Thyroid gland (tissue), 4 donors: ENCODE results near the gene ORM2. TPM values are rescaled to one million over a fixed set of nuclear protein-coding genes. Genes with fewer than 3 reads are reported as not detected.
A peak's percentile ranks its signal among the peaks of the same experiment; 100 is the strongest.

Experiments
- DNase-seq, 2 donors: peaks; one replicate each; pipeline ENCODE4 v3.0.0-alpha.2; 2019
- H3K27ac ChIP-seq, 3 donors: fragments of 200-600 bp; sonication (generic); 1 replicate in 2 of 3; 2 replicates in 1 of 3; pipeline ENCODE4 v1.5.1; 2016 to 2019; ENCODE audit warnings: mild to moderate bottlenecking in 1 of 3, moderate library complexity in 1 of 3
- H3K27me3 ChIP-seq: fragments of 200-600 bp; sonication (generic); one replicate; pipeline ENCODE4 v1.5.1; 2019
- H3K36me3 ChIP-seq, 2 donors: fragments of 200-600 bp; sonication (generic); one replicate each; pipeline ENCODE4 v1.5.1; 2016 to 2019
- H3K4me1 ChIP-seq, 2 donors: fragments of 200-600 bp; sonication (generic); one replicate each; pipeline ENCODE4 v1.5.1; 2017 to 2019
- H3K4me3 ChIP-seq, 3 donors: fragments of 200-600 bp; sonication (generic); replicated peaks in 1 of 3; 1 replicate in 2 of 3; 2 replicates in 1 of 3; pipeline ENCODE4 v1.5.1; 2016; ENCODE audit warnings: mild to moderate bottlenecking in 1 of 3
- H3K9me3 ChIP-seq: fragments of 200-600 bp; sonication (generic); one replicate; pipeline ENCODE4 v1.5.1; 2017
- CTCF ChIP-seq, 6 experiments: fragments of 200-600 bp in 3 of 6; fragments of 450-650 bp in 3 of 6; sonication (generic) in 3 of 6; IDR thresholded peaks; one replicate each; pipeline ENCODE4 v1.5.1; 2016 to 2019; ENCODE audit warnings: antibody characterized with exemption in 6 of 6, mild to moderate bottlenecking in 2 of 6, inconsistent platforms in 1 of 6, moderate library complexity in 1 of 6
- POLR2A ChIP-seq, 2 donors: fragments of 450-650 bp; IDR thresholded peaks; one replicate each; pipeline ENCODE4 v1.6.1; 2017; ENCODE audit warnings: antibody characterized with exemption in 2 of 2, mild to moderate bottlenecking in 2 of 2, moderate library complexity in 1 of 2
- WGBS, 2 donors: methylation state at CpG; one replicate each; pipeline ENCODE4 v1.1.5; 2017; 5-methylcytosine and 5-hydroxymethylcytosine counted together
- intact Hi-C: fragments of 100-400 bp; cut with DNase I; formaldehyde crosslinking; loops from one replicate; pipeline ENCODE4 v1.15.1; 2023
- total RNA-seq, 4 donors: library from RNA; depleted of rRNA; stranded (reverse); fragments of >200 nt; gene quantifications; one replicate each; pipeline ENCODE4 v1.2.3, GENCODE V29; 2016

ORM2 gene
- total RNA-seq, 4 donors from 2014 or later = not detected

DNA sequence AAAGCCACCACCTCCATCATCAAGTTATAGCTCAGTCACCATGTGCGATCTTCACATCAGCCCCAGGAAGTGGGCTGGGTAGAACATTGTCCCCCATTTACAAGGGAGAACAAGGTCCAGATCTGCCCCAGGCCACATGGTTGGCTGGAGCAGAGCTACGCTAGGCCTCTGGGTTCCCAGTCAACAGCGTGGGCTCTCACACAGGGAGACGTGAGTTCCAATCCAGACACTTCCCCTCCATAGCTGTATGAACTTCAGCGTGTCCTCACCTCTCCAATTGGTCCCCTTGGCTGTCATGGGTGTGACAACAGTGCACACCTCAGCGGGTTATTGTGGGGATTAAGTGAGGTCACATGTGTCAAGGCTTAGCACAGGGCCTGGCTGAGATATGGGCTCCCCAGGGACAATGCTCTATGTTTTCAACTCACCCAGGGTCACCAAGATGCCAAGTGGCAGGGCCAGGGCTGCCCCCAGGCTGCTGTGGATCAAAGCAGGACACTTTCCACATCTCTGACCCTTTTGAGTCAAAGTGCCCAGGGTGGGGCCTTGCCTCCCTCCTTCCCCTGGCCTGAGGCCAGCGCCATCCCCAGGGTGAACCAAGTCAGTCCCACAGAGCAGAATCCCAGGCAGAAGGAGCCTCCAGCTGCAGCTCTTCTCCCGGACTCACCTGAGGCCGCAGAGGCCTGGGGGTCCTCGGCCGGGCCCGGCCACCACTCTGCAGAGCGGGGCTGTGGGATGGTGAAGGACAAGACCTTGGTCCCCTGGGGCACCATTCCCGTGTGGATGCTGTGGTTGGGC is 38.3 kb downstream of the ORM2 start:
- H3K9me3 ChIP-seq = no peaks in the 10 kb centered on the region
- 91 to 98% methylated on average over 7 to 13 of the region's 14 CpGs for WGBS, 2 donors
- H3K36me3 ChIP-seq = peaks cover 8 to 12% of the 10 kb centered on the region in 2 donors
- H3K27ac ChIP-seq = peak overlapping the region in 1 of 3 donors; percentile 36
- no peak for TF ChIP-seq CTCF (IDR thresholded peaks at IDR 0.05)
- no peak for TF ChIP-seq POLR2A (IDR thresholded peaks at IDR 0.05)
- DNase-seq = no peak
- no peaks in the 10 kb centered on the region for H3K27me3 ChIP-seq
- H3K4me1 ChIP-seq = peaks cover 7 to 18% of the 10 kb centered on the region in 2 donors
- H3K4me3 ChIP-seq = no peak overlapping the region
- intact Hi-C loops = no loop called here

- DNase-seq = no peak
- Histone ChIP-seq H3K9me3 (no peaks in the 10 kb centered on the region), H3K27ac (no peak overlapping the region), H3K4me1 (peaks cover 7 to 18% of the 10 kb centered on the region in 2 donors), H3K36me3 (peaks cover 0 to 12% of the 10 kb centered on the region in 2 donors), H3K4me3 (no peak overlapping the region), H3K27me3 (no peaks in the 10 kb centered on the region)
- TF ChIP-seq POLR2A (IDR thresholded peaks at IDR 0.05) = no peak
- no peak for TF ChIP-seq CTCF (IDR thresholded peaks at IDR 0.05)
- intact Hi-C loops = no loop called here
- 96% methylated on average over 9 of the region's 9 CpGs for WGBS, 2 donors
These were observed 39.8 kb downstream of the ORM2 start for GRCh38 chr9:114369216-114370130.

GRCh38 chr9:114370251-114370967 is 40.7 kb downstream of the ORM2 start:
- H3K9me3 ChIP-seq = no peaks in the 10 kb centered on the region
- no peak overlapping the region for H3K27ac ChIP-seq
- peaks cover 0 to 12% of the 10 kb centered on the region in 2 donors for H3K36me3 ChIP-seq
- no peak for DNase-seq
- no peak for TF ChIP-seq CTCF (IDR thresholded peaks at IDR 0.05)
- no peak for TF ChIP-seq POLR2A (IDR thresholded peaks at IDR 0.05)
- intact Hi-C loops = no loop called here
- H3K4me3 ChIP-seq = no peak overlapping the region
- peaks cover 7 to 14% of the 10 kb centered on the region in 2 donors for H3K4me1 ChIP-seq
- 81 to 83% methylated on average over 6 of the region's 6 CpGs for WGBS, 2 donors
- H3K27me3 ChIP-seq = no peaks in the 10 kb centered on the region

GRCh38 chr9:114370968-114371320 is 41.3 kb downstream of the ORM2 start:
- no peaks in the 10 kb centered on the region for H3K9me3 ChIP-seq
- WGBS, 2 donors = 89 to 95% methylated on average over 3 to 4 of the region's 4 CpGs
- no peak for DNase-seq
- H3K4me3 ChIP-seq = no peak overlapping the region
- H3K36me3 ChIP-seq = peaks cover 0 to 12% of the 10 kb centered on the region in 2 donors
- no peaks in the 10 kb centered on the region for H3K27me3 ChIP-seq
- peaks cover 7 to 14% of the 10 kb centered on the region in 2 donors for H3K4me1 ChIP-seq
- no peak for TF ChIP-seq CTCF (IDR thresholded peaks at IDR 0.05)
- no peak for TF ChIP-seq POLR2A (IDR thresholded peaks at IDR 0.05)
- intact Hi-C loops = no loop called here
- no peak overlapping the region for H3K27ac ChIP-seq
